Measurements from ENCODE around the gene TRIO.
A peak's percentile ranks its signal among the peaks of the same experiment; 100 is the strongest.

Gene TRIO

DNA sequence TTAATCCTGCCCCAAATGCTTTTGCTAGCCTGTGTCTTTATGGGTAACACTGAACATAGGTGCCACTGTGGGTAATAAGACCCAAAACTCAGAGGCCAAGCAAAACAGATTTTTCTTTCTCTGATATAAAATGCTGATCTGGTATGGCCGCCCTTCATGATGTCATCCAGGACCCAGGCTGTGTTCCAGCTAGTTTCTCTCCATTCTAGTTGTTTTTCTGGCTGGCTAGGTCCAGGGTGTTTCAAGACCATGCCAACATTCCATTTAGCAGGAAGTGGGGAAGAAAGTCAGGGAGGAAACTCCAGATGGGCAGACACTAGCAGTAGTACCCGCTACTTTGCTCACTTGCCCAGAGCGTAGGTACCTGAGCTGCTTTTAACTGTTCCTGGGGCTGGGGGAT is 254.6 kb downstream of the TRIO start:
- DNase-seq (ENCODE audit: extremely low read depth, low read depth): peak; percentile 51
- TF ChIP-seq, protein P1, sequence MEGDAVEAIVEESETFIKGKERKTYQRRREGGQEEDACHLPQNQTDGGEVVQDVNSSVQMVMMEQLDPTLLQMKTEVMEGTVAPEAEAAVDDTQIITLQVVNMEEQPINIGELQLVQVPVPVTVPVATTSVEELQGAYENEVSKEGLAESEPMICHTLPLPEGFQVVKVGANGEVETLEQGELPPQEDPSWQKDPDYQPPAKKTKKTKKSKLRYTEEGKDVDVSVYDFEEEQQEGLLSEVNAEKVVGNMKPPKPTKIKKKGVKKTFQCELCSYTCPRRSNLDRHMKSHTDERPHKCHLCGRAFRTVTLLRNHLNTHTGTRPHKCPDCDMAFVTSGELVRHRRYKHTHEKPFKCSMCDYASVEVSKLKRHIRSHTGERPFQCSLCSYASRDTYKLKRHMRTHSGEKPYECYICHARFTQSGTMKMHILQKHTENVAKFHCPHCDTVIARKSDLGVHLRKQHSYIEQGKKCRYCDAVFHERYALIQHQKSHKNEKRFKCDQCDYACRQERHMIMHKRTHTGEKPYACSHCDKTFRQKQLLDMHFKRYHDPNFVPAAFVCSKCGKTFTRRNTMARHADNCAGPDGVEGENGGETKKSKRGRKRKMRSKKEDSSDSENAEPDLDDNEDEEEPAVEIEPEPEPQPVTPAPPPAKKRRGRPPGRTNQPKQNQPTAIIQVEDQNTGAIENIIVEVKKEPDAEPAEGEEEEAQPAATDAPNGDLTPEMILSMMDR (IDR thresholded peaks at IDR 0.05; ENCODE audit: low read depth, low read length): no peak

DNA sequence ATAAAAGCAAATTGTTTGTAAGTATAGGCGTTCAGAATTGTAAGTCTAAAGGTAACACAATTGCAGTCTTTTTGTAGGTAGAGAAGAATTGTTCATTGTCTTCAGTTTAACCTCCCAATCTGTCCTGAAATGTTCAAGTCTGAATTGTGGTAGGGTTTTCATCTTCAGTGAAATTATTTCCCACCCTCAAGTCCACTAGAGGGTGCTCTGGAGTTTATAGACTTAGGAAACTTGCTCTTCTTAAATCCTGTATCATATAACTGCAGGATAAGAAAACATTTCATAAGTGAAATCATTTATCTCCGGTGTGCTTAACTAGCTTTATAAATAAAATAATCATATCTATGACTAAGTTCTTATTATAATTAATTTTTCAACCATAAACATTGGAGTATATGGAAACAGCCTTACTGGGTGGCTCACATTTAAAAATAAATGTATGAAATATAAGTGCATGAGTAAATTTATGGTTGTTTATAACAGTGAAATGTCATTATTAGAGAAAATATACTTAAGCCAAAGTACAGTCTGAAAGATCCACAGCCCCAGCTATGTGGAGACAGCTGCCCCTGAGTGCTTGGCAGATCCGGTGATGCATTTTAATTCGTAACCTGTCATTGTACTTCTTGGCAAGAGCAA is 256.0 kb downstream of the TRIO start:
- no peak for DNase-seq (ENCODE audit: extremely low read depth, low read depth)
- TF ChIP-seq, protein P1 (IDR thresholded peaks at IDR 0.05; ENCODE audit: low read depth, low read length): peak; percentile 70

DNA sequence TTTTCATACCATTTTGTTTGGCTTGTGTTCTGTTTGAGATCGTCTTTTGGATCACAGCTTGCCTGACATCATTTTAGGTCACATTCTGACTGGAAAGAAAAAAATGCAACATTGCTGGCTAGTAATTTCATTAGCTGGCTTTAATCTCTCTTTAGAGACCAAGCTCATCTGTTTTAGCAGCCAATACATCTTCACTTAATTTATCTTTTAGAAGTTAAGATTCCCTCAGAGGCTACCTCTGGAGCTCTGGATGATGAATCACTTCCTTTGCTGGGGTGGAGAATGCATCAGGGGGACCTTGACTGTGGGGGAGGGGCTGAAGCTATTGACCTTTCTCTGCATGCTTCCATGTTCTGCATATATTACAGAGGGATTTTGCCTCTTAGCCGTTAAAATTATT is 256.9 kb downstream of the TRIO start:
- TF ChIP-seq, protein P1 (IDR thresholded peaks at IDR 0.05; ENCODE audit: low read depth, low read length): no peak
- DNase-seq (ENCODE audit: extremely low read depth, low read depth): no peak

DNA sequence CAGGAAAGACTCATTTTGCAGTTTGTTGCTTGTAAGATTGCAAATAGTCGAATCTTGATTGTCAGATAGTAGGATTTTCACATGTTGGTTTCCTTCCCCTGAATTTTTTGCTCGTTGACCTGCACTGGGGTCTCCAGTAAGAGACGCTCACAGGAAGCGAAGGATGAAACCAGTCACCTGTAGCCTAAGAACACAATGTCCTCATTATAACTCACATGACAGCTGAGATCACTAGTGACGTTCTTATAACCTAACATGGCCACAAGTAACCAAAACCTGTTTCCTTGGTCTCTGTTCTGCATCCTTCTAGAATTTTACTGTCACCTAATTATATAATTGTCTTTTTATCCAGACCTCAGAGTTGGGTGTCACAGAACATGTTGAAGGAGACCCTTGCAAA is 257.5 kb downstream of the TRIO start:
- no peak for DNase-seq (ENCODE audit: extremely low read depth, low read depth)
- TF ChIP-seq, protein P1 (IDR thresholded peaks at IDR 0.05; ENCODE audit: low read depth, low read length): no peak

DNA sequence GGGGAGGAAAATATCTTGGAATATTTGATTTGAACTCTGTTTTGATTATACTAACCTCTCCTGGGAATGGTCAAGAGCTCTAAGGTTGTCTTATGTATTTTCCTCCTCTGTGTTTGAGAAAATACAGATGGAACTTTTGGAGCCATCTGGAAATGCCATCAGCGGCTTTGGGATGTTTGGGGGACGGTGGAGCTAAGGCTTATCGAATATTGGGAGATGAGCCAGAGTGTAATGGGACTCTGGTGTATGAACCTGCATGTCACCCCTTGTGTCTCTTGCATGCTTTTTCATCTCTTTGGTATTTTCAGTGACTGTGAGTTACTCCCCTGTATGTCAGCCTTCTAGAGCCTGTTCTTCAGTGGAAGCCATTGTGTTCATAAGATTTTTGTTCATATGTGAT is 258.5 kb downstream of the TRIO start:
- TF ChIP-seq, protein P1 (IDR thresholded peaks at IDR 0.05; ENCODE audit: low read depth, low read length): no peak
- DNase-seq (ENCODE audit: extremely low read depth, low read depth): no peak

DNA sequence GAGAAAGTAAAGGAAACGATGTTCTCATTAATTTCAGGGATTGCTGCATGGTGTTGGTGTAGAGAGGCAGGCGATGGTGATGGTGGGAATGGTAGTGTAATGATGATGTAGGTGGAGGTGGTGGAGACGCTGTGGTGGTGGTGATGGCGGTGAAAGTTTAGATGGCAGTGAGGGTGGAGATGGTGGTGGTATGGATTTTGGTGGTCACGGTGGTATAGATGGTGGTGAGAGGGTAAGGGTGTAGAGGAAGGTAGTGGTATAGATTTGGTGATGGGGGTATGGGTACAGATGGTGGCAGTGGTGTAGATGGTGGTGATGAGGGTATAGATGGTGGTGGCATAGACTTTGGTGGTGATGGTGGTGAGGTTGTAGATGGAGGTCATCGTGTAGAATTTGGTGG is 259.3 kb downstream of the TRIO start:
- DNase-seq (ENCODE audit: extremely low read depth, low read depth): no peak

DNA sequence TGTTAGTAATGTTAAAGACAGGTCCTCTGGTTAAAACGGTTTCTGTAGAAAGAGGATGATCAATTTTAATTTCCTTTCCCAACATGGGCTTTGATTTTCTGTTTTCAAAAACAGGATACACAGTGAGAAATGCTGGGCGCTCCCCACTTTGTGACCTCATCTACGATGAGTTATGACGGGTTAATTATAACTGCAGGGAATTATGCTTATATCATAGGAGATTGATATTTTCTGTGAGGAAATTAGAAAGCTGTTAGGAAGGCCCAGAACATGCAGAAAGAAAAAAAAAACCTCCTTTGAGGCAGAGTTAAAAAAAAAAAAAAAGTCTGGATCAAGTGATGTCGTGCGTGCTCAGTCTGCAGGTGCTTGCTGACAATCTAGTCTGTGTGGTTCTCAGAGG is 261.6 kb downstream of the TRIO start:
- DNase-seq (ENCODE audit: extremely low read depth, low read depth): no peak
- TF ChIP-seq, protein P1 (IDR thresholded peaks at IDR 0.05; ENCODE audit: low read depth, low read length): no peak

More for the DNA sequence above, 259.3 kb downstream of the TRIO start:
- TF ChIP-seq, protein P1 (IDR thresholded peaks at IDR 0.05; ENCODE audit: low read depth, low read length): no peak

Data from AG09319 (cell line).